Pancreas (tissue), 10 donors: ENCODE results near the gene WNT10A. TPM values are rescaled to one million over a fixed set of nuclear protein-coding genes. Genes with fewer than 3 reads are reported as not detected.

Experiments
- ATAC-seq, 4 donors: fragments of 200-7000 bp; cut with Tn5 transposase; one replicate each; pipeline versions ENCODE4 v1.8.0 to v1.9.1; 2020; ENCODE audit warnings: mild to moderate bottlenecking in 4 of 4, moderate library complexity in 4 of 4
- DNase-seq, 6 donors: peaks; one replicate each; pipeline ENCODE4 v3.0.0-alpha.2; 2020
- FAIRE-seq: peaks from 2 replicates; lab custom pipeline; 2012; peaks lifted over from hg19 to GRCh38; lab: Jason Lieb, UNC
- H3K27ac ChIP-seq, 4 donors: fragments of 200-600 bp; sonication (generic); 1 replicate in 3 of 4; 2 replicates in 1 of 4; pipeline versions ENCODE4 v1.5.0 to v1.8.0; 2020
- H3K27me3 ChIP-seq, 4 donors: fragments of 200-600 bp; one replicate each; pipeline ENCODE4 v1.8.0; 2021
- H3K36me3 ChIP-seq, 3 donors: fragments of 200-600 bp; sonication (generic) in 1 of 3; one replicate each; pipeline versions ENCODE4 v1.5.0 to v1.8.0; 2020 to 2021
- H3K4me1 ChIP-seq, 3 donors: fragments of 200-600 bp; one replicate each; pipeline ENCODE4 v1.8.0; 2021
- H3K4me3 ChIP-seq, 4 donors: fragments of 200-600 bp; sonication (generic) in 2 of 4; one replicate each; pipeline versions ENCODE4 v1.5.0 to v1.8.0; 2020 to 2021
- H3K9me3 ChIP-seq, 4 donors: fragments of 200-600 bp; one replicate each; pipeline ENCODE4 v1.8.0; 2021
- CTCF ChIP-seq, 4 donors: fragments of 200-600 bp; sonication (generic) in 3 of 4; IDR thresholded peaks; one replicate each; pipeline versions ENCODE4 v1.5.0 to v1.8.0; 2021; ENCODE audit warnings: antibody characterized with exemption in 4 of 4
- WGBS, 2 donors: extraction: QIAGEN DNeasy Blood & Tissue Kit; methylation state at CpG; one replicate each; pipeline ENCODE4 v1.1.7; 2013; 5-methylcytosine and 5-hydroxymethylcytosine counted together
- intact Hi-C, 3 donors: fragments of 100-400 bp; cut with DNase I; formaldehyde crosslinking; loops; one replicate each; pipeline versions ENCODE4 v1.11.1 to v1.14.2; 2022
- polyA plus RNA-seq, 2 donors: library from polyadenylated mRNA; stranded (reverse); fragments of 200-250 nt; gene quantifications; one replicate each; pipeline ENCODE4 v1.2.3, GENCODE V29; 2013
- total RNA-seq, 6 donors: library from RNA; stranded (reverse); fragmentation: NEBNext Ultra II Directional in 4 of 6; extraction: Animal tissue kit (Norgen Biotek cat#: 25700) in 4 of 6; gene quantifications; one replicate each; pipeline versions ENCODE4 v1.2.1 to v1.2.4, GENCODE V29; 2021 to 2023
- donor health status: healthy with polysubstance abuse.
- donor health status: DM: no; HTN: no; CAD: no; lungs with moderate emphysema.
- donor health status: DM: no; HTN: no; CAD: no.
- donor health status: control.
- donor health status: control.
- donor health status: Bipolar disorder and iron deficiency.
- donor health status: DM: yes; HTN: yes; CAD: no.
- donor health status: DM: no; HTN: no; CAD: no.
- donor health status: DM: no; HTN: no; CAD: no.
- donor health status: DM: yes; HTN: yes; CAD: no.

WNT10A gene
- total and polyA plus RNA-seq, 8 donors = 0.05 to 1.5 (median 0.23) TPM; not detected in 3

GRCh38 chr2:218859988-218860831, 20.4 kb upstream of the WNT10A start:
- intact Hi-C loops = no loop called here
- FAIRE-seq (no peak), ATAC-seq (peak in 1 of 4 donors; percentile 23), DNase-seq (peak in 1 of 6 donors; percentile 44)
- Histone ChIP-seq H3K27ac (no peak overlapping the region), H3K4me3 (peak overlapping the region in 3 of 4 donors; percentile 7 to 40 (median 18)), H3K27me3 (peaks cover 0 to 12% (median 0%) of the 10 kb centered on the region in 4 donors), H3K9me3 (no peaks in the 10 kb centered on the region), H3K36me3 (no peaks in the 10 kb centered on the region), H3K4me1 (peaks cover 0 to 2% (median 0%) of the 10 kb centered on the region in 3 donors)
- 4% methylated on average over 40 to 47 of the region's 47 CpGs for WGBS, 2 donors
- no peak for TF ChIP-seq CTCF (IDR thresholded peaks at IDR 0.05)

- ATAC-seq = peak in 3 of 4 donors; percentile 19 to 40 (median 31)
- no peaks in the 10 kb centered on the region for H3K36me3 ChIP-seq
- peaks cover 0 to 12% (median 0%) of the 10 kb centered on the region in 4 donors for H3K27me3 ChIP-seq
- no peak for TF ChIP-seq CTCF (IDR thresholded peaks at IDR 0.05)
- 6 to 10% methylated on average over 21 of the region's 21 CpGs for WGBS, 2 donors
- H3K27ac ChIP-seq = no peak overlapping the region
- no peaks in the 10 kb centered on the region for H3K9me3 ChIP-seq
- H3K4me1 ChIP-seq = peaks cover 0 to 2% (median 0%) of the 10 kb centered on the region in 3 donors
- FAIRE-seq = no peak
- DNase-seq = no peak
- H3K4me3 ChIP-seq = no peak overlapping the region
- intact Hi-C loops = no loop called here
Measured at GRCh38 chr2:218860950-218861381, 19.7 kb upstream of the WNT10A start.

- WGBS, 2 donors = 64 to 75% methylated on average over 7 of the region's 7 CpGs
- no peak overlapping the region for H3K4me3 ChIP-seq
- H3K4me1 ChIP-seq = peaks cover 0 to 2% (median 0%) of the 10 kb centered on the region in 3 donors
- FAIRE-seq = no peak
- no peak overlapping the region for H3K27ac ChIP-seq
- H3K27me3 ChIP-seq = peaks cover 0 to 12% (median 0%) of the 10 kb centered on the region in 4 donors
- no peaks in the 10 kb centered on the region for H3K9me3 ChIP-seq
- intact Hi-C loops = no loop called here
- H3K36me3 ChIP-seq = no peaks in the 10 kb centered on the region
- DNase-seq = peak in 1 of 6 donors; percentile 30
- TF ChIP-seq CTCF (IDR thresholded peaks at IDR 0.05) = no peak
- ATAC-seq = no peak
Measured at GRCh38 chr2:218861645-218862318, 18.9 kb upstream of the WNT10A start.

- no peak for TF ChIP-seq CTCF (IDR thresholded peaks at IDR 0.05)
- H3K36me3 ChIP-seq = no peaks in the 10 kb centered on the region
- no peak overlapping the region for H3K4me3 ChIP-seq
- H3K9me3 ChIP-seq = no peaks in the 10 kb centered on the region
- DNase-seq = peak in 1 of 6 donors; percentile 4
- H3K4me1 ChIP-seq = peaks cover 0 to 2% (median 0%) of the 10 kb centered on the region in 3 donors
- intact Hi-C loops = no loop called here
- no peak overlapping the region for H3K27ac ChIP-seq
- H3K27me3 ChIP-seq = peaks cover 0 to 10% (median 0%) of the 10 kb centered on the region in 4 donors
- ATAC-seq = no peak
- 60 to 72% methylated on average over 3 of the region's 3 CpGs for WGBS, 2 donors
- no peak for FAIRE-seq
Measured at GRCh38 chr2:218863021-218863520, 17.6 kb upstream of the WNT10A start.
